H1 (cell line): ENCODE measurements around the gene DMXL1. TPM values are rescaled to one million over a fixed set of nuclear protein-coding genes. Genes with fewer than 3 reads are reported as not detected.

Experiments used
- CTCF ChIA-PET: fragments of 300-600 bp; sonication (Branson Sonifier 250); formaldehyde crosslinking; loops from one replicate; lab custom pipeline; 2021; ENCODE audit not compliant: partially characterized antibody; lab: Charles Lee
- POLR2A ChIA-PET: fragments of 300-600 bp; sonication (Branson Sonifier 250); formaldehyde crosslinking; loops from one replicate; lab custom pipeline; 2021; ENCODE audit warnings: inconsistent platforms; ENCODE audit not compliant: partially characterized antibody; lab: Charles Lee
- DNase-seq, 2 experiments: peaks; one replicate each; pipeline versions ENCODE4 v3.0.0 to v3.0.0-alpha.2; 2010 to 2022; ENCODE audit warnings: low spot score in 2 of 2, low read depth in 1 of 2, mixed read lengths in 1 of 2
- FAIRE-seq: peaks from 2 replicates; lab custom pipeline; 2011; peaks lifted over from hg19 to GRCh38; lab: Jason Lieb, UNC
- H2AFZ ChIP-seq: 2 replicates; pipeline ENCODE4 v1.8.1; 2012; ENCODE audit warnings: low read length, inconsistent platforms
- H2AK5ac ChIP-seq: 2 replicates; pipeline ENCODE4 v1.6.1; 2013; ENCODE audit warnings: low read depth, low read length
- H2BK120ac ChIP-seq: replicated peaks from 2 replicates; pipeline ENCODE3; 2013; ENCODE audit warnings: low read depth, low read length, inconsistent platforms
- H2BK12ac ChIP-seq: 2 replicates; pipeline ENCODE4 v1.6.1; 2013; ENCODE audit warnings: low read depth, low read length
- H2BK15ac ChIP-seq: 2 replicates; pipeline ENCODE4 v1.6.1; 2013; ENCODE audit warnings: low read length
- H2BK20ac ChIP-seq: 2 replicates; pipeline ENCODE4 v1.6.1; 2013; ENCODE audit warnings: low read length
- H2BK5ac ChIP-seq: 2 replicates; pipeline ENCODE4 v1.6.1; 2013; ENCODE audit warnings: low read depth, low read length
- H3K14ac ChIP-seq: 2 replicates; pipeline ENCODE4 v1.6.1; 2013; ENCODE audit warnings: inconsistent platforms; ENCODE audit not compliant: insufficient read length
- H3K18ac ChIP-seq: 2 replicates; pipeline ENCODE4 v1.6.1; 2013; ENCODE audit warnings: low read length; ENCODE audit errors: extremely low read depth
- H3K23ac ChIP-seq: 2 replicates; pipeline ENCODE4 v1.6.1; 2013; ENCODE audit warnings: inconsistent platforms; ENCODE audit not compliant: insufficient read length
- H3K23me2 ChIP-seq: 2 replicates; pipeline ENCODE4 v1.6.1; 2013; ENCODE audit warnings: low read depth, low read length
- H3K27ac ChIP-seq: 2 replicates; pipeline ENCODE4 v1.6.1; 2011; ENCODE audit warnings: low read depth, low read length, inconsistent platforms
- H3K27me3 ChIP-seq, 4 experiments: replicated peaks in 1 of 4; 1 replicate in 1 of 4; 2 replicates in 3 of 4; pipeline versions ENCODE4 v1.6.1 to v1.8.1; 2011 to 2013; ENCODE audit warnings: low read length in 3 of 4, mild to moderate bottlenecking in 3 of 4, inconsistent platforms in 2 of 4, mixed read lengths in 2 of 4, moderate library complexity in 1 of 4; ENCODE audit not compliant: control insufficient read depth in 3 of 4, insufficient read depth in 3 of 4; ENCODE audit errors: extremely low read depth in 1 of 4
- H3K36me3 ChIP-seq, 4 experiments: 2 replicates each; pipeline versions ENCODE4 v1.6.1 to v1.8.1; 2011 to 2013; ENCODE audit warnings: mild to moderate bottlenecking in 4 of 4, low read length in 3 of 4, moderate library complexity in 2 of 4, control low read depth in 1 of 4, inconsistent platforms in 1 of 4; ENCODE audit not compliant: insufficient read depth in 4 of 4, control insufficient read depth in 2 of 4
- H3K4ac ChIP-seq: replicated peaks from 2 replicates; pipeline ENCODE3; 2013; ENCODE audit warnings: low read length, low read depth, mixed read lengths, inconsistent platforms; ENCODE audit not compliant: insufficient read length
- H3K4me1 ChIP-seq, 4 experiments: replicated peaks in 1 of 4; 1 replicate in 1 of 4; 2 replicates in 3 of 4; pipeline versions ENCODE4 v1.6.1 to v1.8.1; 2011 to 2013; ENCODE audit warnings: low read length in 3 of 4, inconsistent platforms in 2 of 4, mixed read lengths in 1 of 4; ENCODE audit not compliant: insufficient read depth in 4 of 4, control insufficient read depth in 3 of 4
- H3K4me2 ChIP-seq, 2 experiments: 2 replicates each; pipeline versions ENCODE4 v1.6.1 to v1.8.1; 2011 to 2013; ENCODE audit warnings: low read depth in 2 of 2, low read length in 2 of 2, control low read depth in 1 of 2, inconsistent platforms in 1 of 2, mild to moderate bottlenecking in 1 of 2; ENCODE audit not compliant: insufficient read depth in 1 of 2
- H3K4me3 ChIP-seq, 4 experiments: fragments of 200-600, 300-600 bp in 1 of 4; sonication (generic), shearing (Covaris generic), sonication (Bioruptor Twin) in 1 of 4; 2 replicates each; pipeline versions ENCODE4 v1.5.1 to v1.8.1; 2011 to 2016; ENCODE audit warnings: low read length in 4 of 4, low read depth in 3 of 4, control low read depth in 2 of 4, inconsistent platforms in 2 of 4, mild to moderate bottlenecking in 2 of 4, mixed read lengths in 1 of 4, moderate library complexity in 1 of 4; ENCODE audit not compliant: insufficient read depth in 2 of 4; ENCODE audit errors: extremely low read depth in 1 of 4
- H3K56ac ChIP-seq: replicated peaks from 2 replicates; pipeline ENCODE3; 2013; ENCODE audit warnings: low read depth, mild to moderate bottlenecking, mixed read lengths, low read length, inconsistent platforms; ENCODE audit not compliant: insufficient read length
- H3K79me1 ChIP-seq: 2 replicates; pipeline ENCODE4 v1.6.1; 2013; ENCODE audit warnings: low read depth, low read length, control low read depth
- H3K79me2 ChIP-seq, 2 experiments: 2 replicates each; pipeline versions ENCODE4 v1.6.1 to v1.8.1; 2012 to 2013; ENCODE audit warnings: low read length in 2 of 2, mild to moderate bottlenecking in 2 of 2, inconsistent platforms in 1 of 2; ENCODE audit not compliant: insufficient read depth in 2 of 2, control insufficient read depth in 1 of 2
- H3K9ac ChIP-seq, 4 experiments: replicated peaks in 1 of 4; 1 replicate in 1 of 4; 2 replicates in 3 of 4; pipeline versions ENCODE4 v1.6.1 to v1.8.1; 2011 to 2013; ENCODE audit warnings: low read depth in 3 of 4, low read length in 3 of 4, control low read depth in 2 of 4, mild to moderate bottlenecking in 2 of 4, moderate library complexity in 2 of 4, inconsistent platforms in 1 of 4; ENCODE audit errors: extremely low read depth in 1 of 4
- H3K9me3 ChIP-seq, 2 experiments: 2 replicates each; pipeline versions ENCODE4 v1.6.1 to v1.8.1; 2012 to 2013; ENCODE audit warnings: mild to moderate bottlenecking in 2 of 2, moderate library complexity in 2 of 2, control low read depth in 1 of 2, inconsistent platforms in 1 of 2, low read depth in 1 of 2, low read length in 1 of 2, mixed read lengths in 1 of 2; ENCODE audit not compliant: insufficient read depth in 2 of 2
- H4K20me1 ChIP-seq, 2 experiments: replicated peaks in 1 of 2; 2 replicates each; pipeline versions ENCODE3 to v1.8.1; 2011 to 2013; ENCODE audit warnings: inconsistent platforms in 2 of 2, low read length in 2 of 2, mild to moderate bottlenecking in 1 of 2; ENCODE audit not compliant: insufficient read depth in 2 of 2, control insufficient read depth in 1 of 2
- H4K5ac ChIP-seq: 2 replicates; pipeline ENCODE4 v1.6.1; 2013; ENCODE audit warnings: low read length, low read depth, mixed read lengths, inconsistent platforms; ENCODE audit not compliant: insufficient read length
- H4K8ac ChIP-seq: 2 replicates; pipeline ENCODE4 v1.8.0; 2013; ENCODE audit warnings: mild to moderate bottlenecking, moderate library complexity, low read length, inconsistent platforms; ENCODE audit not compliant: insufficient read depth; ENCODE audit errors: extremely low read depth
- H4K91ac ChIP-seq: replicated peaks from 2 replicates; pipeline ENCODE3; 2013; ENCODE audit warnings: low read length, mixed read lengths, inconsistent platforms; ENCODE audit not compliant: insufficient read length
- CHD2 ChIP-seq: IDR thresholded peaks from 2 replicates; pipeline ENCODE4 v1.6.1; 2012; ENCODE audit warnings: low read length, improper control_type of control experiment
- FOSL1 ChIP-seq: IDR thresholded peaks from 2 replicates; pipeline ENCODE4 v1.6.1; 2011; ENCODE audit warnings: mild to moderate bottlenecking, low read depth, low read length, moderate library complexity; ENCODE audit not compliant: insufficient read depth
- GABPA ChIP-seq: IDR thresholded peaks from 2 replicates; pipeline ENCODE4 v1.6.1; 2011; ENCODE audit warnings: mild to moderate bottlenecking, low read length, moderate library complexity, borderline replicate concordance; ENCODE audit not compliant: insufficient read depth
- KDM1A ChIP-seq: fragments of 200-600, 300-600 bp; sonication (generic); IDR thresholded peaks from 2 replicates; pipeline ENCODE4 v1.7.1; 2016; ENCODE audit warnings: mild to moderate bottlenecking, low read length, borderline replicate concordance
- POLR2A ChIP-seq, 2 experiments: IDR thresholded peaks; 1 replicate in 1 of 2; 2 replicates in 1 of 2; pipeline ENCODE4 v1.6.1; 2011; ENCODE audit warnings: low read depth in 2 of 2, low read length in 2 of 2, mild to moderate bottlenecking in 2 of 2; ENCODE audit errors: control extremely low read depth in 1 of 2
- RAD21 ChIP-seq, 2 experiments: IDR thresholded peaks in 1 of 2; conservative IDR thresholded peaks in 1 of 2; 2 replicates each; pipeline ENCODE4 v1.6.1; 2011; ENCODE audit warnings: low read depth in 2 of 2, low read length in 2 of 2, improper control_type of control experiment in 1 of 2, inconsistent platforms in 1 of 2, mild to moderate bottlenecking in 1 of 2, moderate library complexity in 1 of 2
- RNF2 ChIP-seq: fragments of 200-900, 300-1000 bp; sonication (generic); IDR thresholded peaks from 2 replicates; pipeline ENCODE4 v1.7.1; 2016; ENCODE audit warnings: borderline replicate concordance, low read depth, mild to moderate bottlenecking, antibody characterized with exemption, low read length; ENCODE audit not compliant: poor library complexity, severe bottlenecking; ENCODE audit errors: missing control alignments
- RXRA ChIP-seq: IDR thresholded peaks from 2 replicates; pipeline ENCODE4 v1.6.1; 2011; ENCODE audit warnings: low read depth, mild to moderate bottlenecking, low read length, moderate library complexity; ENCODE audit not compliant: insufficient read depth
- TBP ChIP-seq: IDR thresholded peaks from 2 replicates; pipeline ENCODE4 v1.6.1; 2011; ENCODE audit warnings: low read depth, low read length, improper control_type of control experiment
- WGBS, 2 experiments: shearing (Covaris generic) in 1 of 2; methylation state at CpG; one replicate each; pipeline versions ENCODE4 v1.1.6 to v1.1.7; 2013 to 2015; ENCODE audit warnings: low lambda C conversion rate in 2 of 2, mixed read lengths in 2 of 2, inconsistent platforms in 1 of 2, low coverage in 1 of 2, missing lambda C conversion rate in 1 of 2; ENCODE audit not compliant: insufficient replicate concordance in 2 of 2, insufficient coverage in 1 of 2, insufficient read length in 1 of 2; ENCODE audit errors: extremely low coverage in 1 of 2, missing lambda C conversion rate in 1 of 2; 5-methylcytosine and 5-hydroxymethylcytosine counted together
- polyA plus RNA-seq, 7 experiments: library from polyadenylated mRNA; depleted of rRNA in 3 of 7; stranded (reverse) in 5 of 7; unstranded in 2 of 7; fragments of >200 nt in 5 of 7; fragments of 200-250 nt in 2 of 7; gene quantifications; 1 replicate in 5 of 7; 2 replicates in 1 of 7; 4 replicates in 1 of 7; pipeline versions ENCODE4 v1.2.1 to v1.2.3, GENCODE V29; 2011 to 2013; ENCODE audit warnings: missing spikeins in 2 of 7, mixed read lengths in 2 of 7
- total RNA-seq: library from RNA; stranded (reverse); fragmentation: NEBNext Ultra II Directional; extraction: Animal tissue kit (Norgen Biotek cat#: 25700); gene quantifications from 2 replicates; pipeline ENCODE4 v1.2.1, GENCODE V29; 2021

DMXL1 gene
- total and polyA plus RNA-seq, 2 of the 8 experiments (the other 6 are each of a cell fraction or from before 2014, with no cell fraction given) = 10.1 to 43.9 TPM

- no peaks in the 10 kb centered on the region for H3K79me2 ChIP-seq
- ChIA-PET CTCF (interaction anchor here (1.7 kb wide), 1 partner anchor 14 kb away, joined by 4 read pairs; no protein-coding TSS in a partner anchor), POLR2A (interaction anchor here (1.0 kb wide), 1 partner anchor 13 kb away, joined by 3 read pairs; no protein-coding TSS in a partner anchor)
- H3K23ac ChIP-seq = no peak overlapping the region
- no peaks in the 10 kb centered on the region for H3K27me3 ChIP-seq
- FAIRE-seq (no peak), DNase-seq (no peak)
- no peak overlapping the region for H3K4ac ChIP-seq
- no peak overlapping the region for H4K91ac ChIP-seq
- H3K23me2 ChIP-seq = no peaks in the 10 kb centered on the region
- 89% methylated on average over 1 of the region's 1 CpG; no CpG with 5 or more reads in 1 of the 2 experiments for WGBS, 2 experiments
- H3K18ac ChIP-seq = no peak overlapping the region
- no peak overlapping the region for H4K8ac ChIP-seq
- no peak overlapping the region for H2AFZ ChIP-seq
- no peaks in the 10 kb centered on the region for H3K4me1 ChIP-seq
- peaks cover 0 to 13% (median under 1%) of the 10 kb centered on the region in 4 experiments; a peak in 3 of 8 replicates for H3K36me3 ChIP-seq
- no peak overlapping the region for H3K14ac ChIP-seq
- no peaks in the 10 kb centered on the region for H3K9me3 ChIP-seq
- H3K79me1 ChIP-seq = no peaks in the 10 kb centered on the region
- no peak overlapping the region for H2BK20ac ChIP-seq
- H2AK5ac ChIP-seq = no peak overlapping the region
- no peak overlapping the region for H2BK5ac ChIP-seq
- no peak overlapping the region for H2BK15ac ChIP-seq
- H3K9ac ChIP-seq = no peak overlapping the region
- H3K4me2 ChIP-seq = no peak overlapping the region
- H2BK120ac ChIP-seq = no peak overlapping the region
- no peak overlapping the region for H4K5ac ChIP-seq
- no peak overlapping the region for H3K56ac ChIP-seq
- H4K20me1 ChIP-seq = no peaks in the 10 kb centered on the region
- TF ChIP-seq TBP (no peak), RAD21 (IDR thresholded peaks at IDR 0.05 in 1 of 2, conservative IDR thresholded peaks at IDR 0.05 in 1 of 2; ENCODE audit: low read depth in 2 of 2, low read length in 2 of 2) (no peak), RXRA (no peak), RNF2 (no peak), FOSL1 (no peak), GABPA (no peak), KDM1A (no peak), POLR2A (IDR thresholded peaks at IDR 0.05; ENCODE audit: control extremely low read depth in 1 of 2, low read depth in 2 of 2, low read length in 2 of 2) (no peak), CHD2 (no peak)
- H3K4me3 ChIP-seq = no peak overlapping the region
- H2BK12ac ChIP-seq = no peak overlapping the region
- no peak overlapping the region for H3K27ac ChIP-seq
Observed at GRCh38 chr5:119191944-119192343, 121.1 kb downstream of the DMXL1 start.
